ENCODE results near the gene SLC22A23.
A peak's percentile ranks its signal among the peaks of the same experiment; 100 is the strongest.
"Not testable (repeated sequence)": the region's sequence is repeated elsewhere in the genome, so short reads cannot be mapped to it uniquely, and the experiment has no call there.

Gene SLC22A23

DNA sequence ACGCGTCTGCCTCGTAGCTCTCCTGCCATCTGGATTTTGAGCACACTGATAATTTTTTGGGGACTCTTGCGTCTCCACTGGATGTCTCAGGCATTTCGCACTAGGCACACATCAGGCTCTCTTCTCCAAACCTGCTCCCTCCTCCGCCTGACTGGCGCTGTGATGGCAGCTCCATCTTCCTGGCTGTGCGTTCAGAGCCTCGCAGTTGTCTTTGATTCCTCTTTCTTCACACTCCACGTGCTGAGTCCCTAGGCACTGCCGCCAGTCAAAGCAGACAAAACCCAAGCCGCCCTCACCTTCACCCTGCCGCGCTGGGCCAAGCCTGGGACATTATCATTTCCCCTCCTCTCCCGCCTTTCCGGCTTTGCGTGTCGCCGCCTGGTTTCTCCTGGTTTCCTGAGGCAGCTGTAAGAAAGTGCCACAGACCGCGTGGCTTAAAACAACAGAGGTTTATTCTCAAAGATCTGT lies 197.3 kb downstream of the SLC22A23 start:
- peak; percentile 77 for DNase-seq

DNA sequence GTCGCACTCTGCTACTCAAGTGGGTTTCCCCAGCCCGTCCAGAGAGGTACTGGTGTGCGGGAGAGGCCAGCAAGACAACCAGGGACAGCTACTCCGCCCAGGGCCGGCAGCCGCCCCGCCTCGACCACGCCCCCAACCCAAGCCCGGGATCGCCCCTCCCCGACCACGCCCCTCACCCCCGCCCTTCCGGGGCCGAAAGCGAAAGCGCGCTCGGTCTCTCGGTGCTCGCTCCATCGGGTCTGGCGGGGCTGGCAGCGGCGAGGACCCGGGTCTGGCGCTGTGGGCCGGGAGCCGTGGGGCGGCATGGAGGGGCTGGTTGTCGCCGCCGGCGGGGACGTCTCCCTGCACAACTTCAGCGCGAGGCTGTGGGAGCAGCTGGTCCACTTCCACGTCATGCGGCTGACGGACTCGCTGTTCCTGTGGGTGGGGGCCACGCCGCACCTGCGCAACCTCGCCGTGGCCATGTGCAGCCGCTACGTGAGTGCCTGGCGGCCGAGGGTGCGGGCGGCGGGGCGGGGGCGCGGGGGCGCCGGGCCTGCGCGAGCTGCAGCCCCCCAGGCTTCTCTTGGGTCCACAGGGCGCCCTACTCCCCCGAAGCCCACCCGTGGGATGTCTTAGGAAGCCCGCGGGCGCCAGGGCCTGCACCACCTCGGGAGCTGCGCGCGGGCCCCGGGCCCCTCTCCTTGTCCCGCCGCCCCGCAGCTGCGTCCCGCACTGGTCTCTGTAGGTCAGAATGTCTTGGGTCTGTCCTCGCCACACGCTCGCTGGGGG lies 197.9 kb downstream of the SLC22A23 start, which contains the start of gene PSMG4:
PSMG4 (plus strand) TSS at position 228 of the 771 bp plus-strand sequence; CDS start at position 304, 76 bp downstream.
- peak; percentile 95 for DNase-seq

GRCh38 chr6:3258201-3258600 lies 198.6 kb downstream of the SLC22A23 start:
- no peak for DNase-seq

- DNase-seq: no peak
These were observed 203.3 kb downstream of the SLC22A23 start for GRCh38 chr6:3253597-3253961.

DNA sequence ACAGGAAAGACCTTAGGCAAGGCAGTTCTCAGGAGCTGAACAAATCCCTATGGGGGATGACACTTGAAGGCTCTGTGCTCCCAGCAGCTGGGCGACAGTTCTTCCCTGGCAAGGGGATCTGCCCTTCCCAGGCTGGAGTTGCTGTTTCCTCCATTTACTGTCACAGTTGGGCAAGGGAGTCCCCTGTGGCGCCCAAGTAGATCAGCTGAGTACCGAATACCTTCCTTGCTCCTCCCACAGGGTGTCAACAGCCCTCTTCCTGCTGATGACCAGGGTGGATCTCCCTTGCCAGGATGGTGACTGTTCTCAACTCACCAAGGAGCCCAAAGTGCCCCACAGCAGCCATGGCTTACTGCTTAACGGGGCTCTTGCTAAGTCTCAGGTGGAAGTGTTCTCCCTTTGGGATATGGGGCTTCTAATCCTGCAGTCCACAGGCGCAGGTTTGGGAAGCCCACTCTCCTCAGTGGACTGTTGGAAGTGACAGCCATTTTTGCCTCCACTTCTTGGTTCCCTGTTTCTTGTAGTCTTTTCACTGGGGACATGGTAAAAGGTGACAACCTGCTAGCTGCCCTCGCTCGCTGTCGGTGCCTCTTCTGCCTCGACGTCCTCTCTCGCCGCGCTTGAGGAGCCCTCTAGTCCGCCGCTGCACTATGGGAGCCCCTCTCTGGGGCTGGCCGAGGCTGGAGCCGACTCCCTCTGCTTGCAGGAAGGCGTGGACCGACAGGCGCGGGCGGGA lies 203.8 kb downstream of the SLC22A23 start:
- no peak for DNase-seq

GRCh38 chr6:3252369-3252768 lies 204.5 kb downstream of the SLC22A23 start:
- no peak for DNase-seq

- DNase-seq: peak; percentile 97
These were observed 205.2 kb downstream of the SLC22A23 start for GRCh38 chr6:3251462-3252314.

DNA sequence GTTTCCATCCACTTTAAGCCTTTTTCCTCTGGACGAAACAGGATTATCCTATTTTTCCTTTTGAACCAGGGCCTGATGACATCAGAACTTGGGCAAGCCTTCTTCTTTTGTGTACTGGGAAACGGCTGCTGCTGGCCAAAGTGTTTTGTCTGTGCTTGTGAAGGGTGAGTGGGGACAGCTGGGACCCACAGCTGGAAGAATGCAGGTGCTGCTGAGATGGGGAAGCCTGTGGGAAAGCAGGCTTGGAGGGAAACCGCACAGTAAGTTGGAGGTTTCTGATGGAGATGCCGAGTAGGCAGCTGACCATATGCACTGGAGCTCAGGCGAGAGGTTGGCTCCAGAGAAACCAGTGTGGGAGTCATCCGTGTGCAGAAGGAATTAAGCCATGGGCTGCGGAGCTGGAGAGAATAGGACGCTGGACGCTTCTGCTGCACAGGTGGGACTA lies 206.6 kb downstream of the SLC22A23 start:
- DNase-seq: no peak

- DNase-seq: no peak
These were observed 207.0 kb downstream of the SLC22A23 start for GRCh38 chr6:3249821-3250220.

GRCh38 chr6:3247255-3248146 lies 209.3 kb downstream of the SLC22A23 start:
- DNase-seq: no peak

GRCh38 chr6:3245216-3245615 lies 211.6 kb downstream of the SLC22A23 start:
- no peak for DNase-seq

DNA sequence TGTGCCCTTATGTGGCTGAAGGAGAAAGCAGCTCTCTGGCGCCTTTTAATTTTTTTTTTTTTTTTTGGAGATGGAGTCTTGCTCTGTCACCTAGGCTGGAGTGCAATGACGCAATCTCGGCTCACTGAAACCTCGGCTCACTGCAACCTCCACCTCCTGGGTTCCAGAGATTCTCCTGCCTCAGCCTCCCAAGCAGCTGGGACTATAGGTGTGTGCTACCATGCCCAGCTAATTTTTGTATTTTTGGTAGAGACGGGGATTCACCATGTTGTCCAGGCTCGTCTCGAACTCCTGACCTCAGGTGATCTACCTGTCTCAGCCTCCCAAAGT lies 212.1 kb downstream of the SLC22A23 start:
- not testable (repeated sequence) for DNase-seq

DNA sequence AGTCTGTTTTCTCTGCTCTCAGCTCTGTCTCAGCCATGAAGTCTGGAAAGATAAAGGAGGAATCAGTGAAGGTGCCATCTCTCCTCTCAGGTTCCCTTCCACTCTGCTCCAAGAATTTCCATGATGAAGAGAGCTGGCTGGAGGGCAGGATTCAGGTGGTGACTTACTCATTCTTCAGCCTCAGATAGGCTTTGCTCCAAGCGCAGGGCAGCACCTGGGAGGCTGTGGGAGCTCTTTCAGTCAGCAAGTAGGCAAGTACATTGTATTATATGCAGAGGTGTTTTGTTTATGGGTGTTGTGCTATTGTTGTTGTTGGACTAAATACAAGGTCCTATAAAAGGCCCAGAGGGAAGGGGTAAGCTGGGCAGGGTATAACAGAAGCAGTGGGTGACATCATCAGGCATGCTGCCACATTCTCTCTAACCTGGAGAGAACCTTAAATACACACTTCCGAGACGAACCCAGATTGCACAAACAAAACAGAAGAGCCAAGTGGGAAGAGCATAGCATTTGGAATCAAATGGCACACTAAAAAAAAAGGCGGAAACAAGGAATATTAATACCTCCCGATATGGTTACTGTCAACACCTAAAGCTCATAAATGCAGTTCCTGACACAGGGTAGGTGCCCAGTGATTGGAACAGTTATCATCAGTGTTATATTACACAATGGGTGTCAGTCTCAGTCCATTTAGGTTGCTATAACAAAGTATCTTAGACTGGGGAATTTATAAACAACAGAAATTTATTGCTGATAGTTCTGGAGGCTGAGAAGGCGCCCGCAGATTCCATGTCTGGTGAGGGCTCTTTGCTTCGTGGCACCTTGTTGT lies 212.6 kb downstream of the SLC22A23 start:
- DNase-seq: no peak

DNA sequence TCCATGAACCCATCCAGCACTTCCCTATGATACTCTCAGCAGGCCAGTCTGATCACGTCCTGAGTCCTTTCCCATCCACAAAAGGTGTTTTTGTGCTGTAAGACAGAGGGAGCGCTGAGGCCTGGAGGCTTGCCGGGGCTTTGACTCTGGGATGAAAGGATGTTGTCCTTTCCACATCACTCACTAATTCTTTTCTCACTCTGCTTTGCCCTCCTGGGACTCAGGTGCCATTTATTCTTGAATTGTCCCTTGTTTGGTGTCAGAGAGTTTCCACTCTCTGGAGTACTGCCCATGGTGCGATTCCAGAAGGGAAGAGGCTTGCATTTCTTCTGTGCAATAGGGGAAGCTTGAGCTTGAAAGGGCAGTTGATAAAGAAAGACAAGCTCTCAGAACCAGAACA lies 214.1 kb downstream of the SLC22A23 start:
- DNase-seq: no peak

- not testable (repeated sequence) for DNase-seq
These were observed 215.1 kb downstream of the SLC22A23 start for GRCh38 chr6:3241745-3242144.

GRCh38 chr6:3240595-3240994 lies 216.3 kb downstream of the SLC22A23 start:
- DNase-seq: no peak

DNA sequence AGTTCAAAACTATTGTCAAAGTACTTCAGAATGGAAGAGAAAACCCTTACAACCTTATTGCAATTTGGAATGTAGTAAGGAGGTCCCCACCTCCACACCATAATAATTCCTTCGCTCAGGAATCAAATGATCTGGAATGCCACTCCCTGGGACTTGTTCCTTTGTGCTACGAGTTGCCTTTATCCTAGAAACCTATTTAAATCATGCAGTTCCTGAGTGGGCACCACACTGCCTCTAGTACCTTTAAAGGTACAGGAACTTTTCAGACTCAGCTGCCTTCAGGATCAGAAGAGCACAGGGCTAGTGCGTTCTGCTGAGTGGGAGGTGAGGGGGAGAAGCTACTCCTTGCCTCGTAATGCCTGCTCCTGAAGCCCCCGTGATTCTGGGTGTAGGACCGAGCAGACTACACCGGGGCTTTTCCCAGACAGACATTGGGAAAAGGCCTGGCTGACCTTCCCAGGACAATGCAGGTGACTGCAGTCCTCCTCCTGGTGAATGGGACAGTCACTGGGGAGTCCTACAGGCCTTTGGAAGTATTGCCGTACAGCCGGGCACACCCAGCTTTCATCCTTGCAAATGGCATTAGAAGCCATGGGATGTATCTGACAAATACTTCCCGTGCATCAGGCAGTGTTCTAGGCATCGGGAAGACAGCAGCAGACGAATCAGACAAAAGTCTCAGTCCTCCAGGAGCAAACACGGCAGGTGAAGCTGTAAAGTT lies 217.6 kb downstream of the SLC22A23 start:
- no peak for DNase-seq

GRCh38 chr6:3237761-3238662 lies 218.8 kb downstream of the SLC22A23 start:
- DNase-seq: peak; percentile 17

DNA sequence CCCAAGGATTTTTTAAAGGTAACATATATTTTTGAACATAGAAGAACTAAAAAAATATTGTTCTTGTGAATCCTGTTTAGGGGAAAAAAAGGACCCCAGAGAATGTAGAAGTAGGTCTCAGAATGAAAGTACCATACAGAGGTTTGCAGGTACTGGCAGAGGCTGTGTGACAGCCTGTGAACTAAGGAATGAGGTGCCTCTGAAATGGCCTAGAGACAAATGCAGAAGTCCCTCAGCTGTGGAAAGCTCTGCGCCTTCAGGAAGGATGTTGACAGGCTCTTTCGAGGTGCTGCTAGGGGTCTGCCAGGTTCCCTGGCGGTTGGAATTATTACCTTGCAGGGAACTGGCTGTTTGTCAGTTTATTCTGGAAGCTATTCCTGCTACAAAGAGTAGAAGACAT lies 220.8 kb downstream of the SLC22A23 start:
- no peak for DNase-seq

All from OCI-M1 (cell line).